ENCODE data around the gene CBR1.

DNA sequence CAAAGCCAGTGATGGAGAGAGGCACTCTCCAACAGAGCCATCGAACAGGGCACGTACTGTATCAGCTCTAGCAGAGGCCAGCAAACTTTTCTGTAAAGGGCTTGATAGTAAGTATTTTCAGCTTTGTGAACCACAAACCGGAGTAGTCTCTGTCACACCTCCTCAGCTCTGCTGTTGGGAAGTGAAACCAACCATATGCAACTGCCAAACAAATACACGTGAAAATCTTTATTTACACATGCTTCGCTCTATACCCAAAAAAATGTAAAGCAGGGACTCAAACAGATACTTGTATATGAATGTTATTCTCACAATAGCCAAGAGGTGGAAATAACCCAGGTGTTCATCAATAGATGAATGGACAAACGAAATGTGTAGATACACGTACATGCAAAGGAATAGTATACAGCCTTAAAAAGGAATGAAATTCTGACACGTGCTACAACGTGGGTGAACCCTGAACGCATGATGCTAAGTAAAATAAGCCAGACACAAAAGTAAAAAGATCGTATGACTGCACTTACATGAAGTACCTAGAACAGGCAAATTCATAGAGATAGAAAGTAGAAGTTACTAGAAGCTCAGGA lies 48.5 kb upstream of the CBR1 start:
- TF ChIP-seq POLR2A (IDR thresholded peaks at IDR 0.05): no peak
- TF ChIP-seq, protein P1, sequence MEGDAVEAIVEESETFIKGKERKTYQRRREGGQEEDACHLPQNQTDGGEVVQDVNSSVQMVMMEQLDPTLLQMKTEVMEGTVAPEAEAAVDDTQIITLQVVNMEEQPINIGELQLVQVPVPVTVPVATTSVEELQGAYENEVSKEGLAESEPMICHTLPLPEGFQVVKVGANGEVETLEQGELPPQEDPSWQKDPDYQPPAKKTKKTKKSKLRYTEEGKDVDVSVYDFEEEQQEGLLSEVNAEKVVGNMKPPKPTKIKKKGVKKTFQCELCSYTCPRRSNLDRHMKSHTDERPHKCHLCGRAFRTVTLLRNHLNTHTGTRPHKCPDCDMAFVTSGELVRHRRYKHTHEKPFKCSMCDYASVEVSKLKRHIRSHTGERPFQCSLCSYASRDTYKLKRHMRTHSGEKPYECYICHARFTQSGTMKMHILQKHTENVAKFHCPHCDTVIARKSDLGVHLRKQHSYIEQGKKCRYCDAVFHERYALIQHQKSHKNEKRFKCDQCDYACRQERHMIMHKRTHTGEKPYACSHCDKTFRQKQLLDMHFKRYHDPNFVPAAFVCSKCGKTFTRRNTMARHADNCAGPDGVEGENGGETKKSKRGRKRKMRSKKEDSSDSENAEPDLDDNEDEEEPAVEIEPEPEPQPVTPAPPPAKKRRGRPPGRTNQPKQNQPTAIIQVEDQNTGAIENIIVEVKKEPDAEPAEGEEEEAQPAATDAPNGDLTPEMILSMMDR (IDR thresholded peaks at IDR 0.05): no peak

All from adrenal gland (tissue), 5 donors.